ENCODE measurements around the gene COL13A1. TPM values are rescaled to one million over a fixed set of nuclear protein-coding genes. Genes with fewer than 3 reads are reported as not detected.

Gene COL13A1
- 17.2 and 25.7 TPM in 2 replicates for total RNA-seq

DNA sequence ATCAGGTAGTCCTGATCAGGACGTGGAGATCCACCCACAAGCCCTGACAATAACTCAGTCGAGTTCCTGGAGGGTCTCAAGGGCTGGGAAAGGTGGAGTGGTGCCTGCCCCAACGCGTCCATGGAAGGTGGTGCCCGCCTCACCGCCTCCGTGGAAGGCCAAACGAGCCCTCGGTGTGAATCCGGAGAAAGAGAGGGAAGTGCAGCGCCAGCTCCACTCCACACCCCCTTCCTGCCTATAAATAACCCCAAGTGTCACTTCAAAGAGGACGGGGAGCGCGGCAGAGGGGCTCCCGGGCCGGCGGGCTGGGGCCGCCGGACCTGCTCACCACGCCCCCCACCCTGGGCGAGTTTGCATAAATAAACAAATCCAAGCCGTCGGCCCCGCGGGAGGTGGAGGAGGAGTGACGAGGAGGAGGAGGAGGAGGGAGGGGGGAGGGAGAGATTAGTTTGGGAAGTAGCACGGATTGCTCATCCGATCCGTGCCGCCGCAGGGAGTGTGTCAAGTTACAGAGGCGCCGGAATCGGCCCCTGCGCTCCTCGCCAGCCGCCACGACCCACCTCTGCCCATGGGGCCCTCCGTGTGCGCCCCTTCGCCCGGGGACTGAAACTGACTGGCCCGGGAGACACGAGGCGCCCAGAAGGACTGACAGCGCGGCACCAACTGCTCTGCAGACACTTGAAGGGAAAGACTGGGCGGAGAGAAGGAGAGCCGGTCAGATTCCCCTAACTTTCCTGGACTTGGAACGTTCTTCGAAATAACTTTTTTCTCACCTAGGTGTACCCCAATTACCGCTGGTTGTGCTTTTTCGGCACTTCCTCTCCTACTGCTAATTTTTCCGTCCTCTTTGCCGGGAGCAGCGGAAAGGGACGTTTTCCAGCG, at the start of gene COL13A1:
Gene COL13A1, plus strand, starts transcription at position 473 of the 882 bp plus-strand sequence. CDS start 518 bp downstream, outside the sequence.

Other genes starting within 250 kb of the COL13A1 start
- not detected in 2 replicates for gene NEUROG3, start 228.5 kb upstream of the COL13A1 start, total RNA-seq
- 0.89 and 1.3 TPM in 2 replicates for gene FAM241B, start 171.7 kb upstream of the COL13A1 start, total RNA-seq

All from smooth muscle cell of the umbilical artery (primary cell).